Dendritic cell treated with granulocyte-macrophage colony-stimulating factor and Interleukin-4, amounts not matched to agents 40 ng/mL and 50 ng/mL, for 4 days (primary cell): ENCODE measurements around the gene TXNDC2.

Experiments used
- H3K27ac Mint-ChIP-seq: one replicate; pipeline ENCODE4 v1.8.0; 2022; ENCODE audit warnings: mild to moderate bottlenecking, mixed read lengths
- H3K27me3 Mint-ChIP-seq: one replicate; pipeline ENCODE4 v1.8.0; 2022; ENCODE audit warnings: mild to moderate bottlenecking, mixed read lengths
- H3K36me3 Mint-ChIP-seq: one replicate; pipeline ENCODE4 v1.8.0; 2022; ENCODE audit warnings: low read depth, mixed read lengths
- H3K4me1 Mint-ChIP-seq: one replicate; pipeline ENCODE4 v1.8.0; 2022; ENCODE audit warnings: low read depth, mixed read lengths
- H3K4me3 Mint-ChIP-seq: one replicate; pipeline ENCODE4 v1.8.0; 2022; ENCODE audit warnings: mild to moderate bottlenecking, moderate library complexity, mixed read lengths
- H3K9me3 Mint-ChIP-seq: one replicate; pipeline ENCODE4 v1.8.0; 2022; ENCODE audit warnings: mixed read lengths
- intact Hi-C: fragments of 100-400 bp; cut with micrococcal nuclease; formaldehyde crosslinking; loops from one replicate; pipeline ENCODE4 v1.15.0; 2022

TXNDC2 gene

GRCh38 chr18:9928646-9929259, 43.0 kb downstream of the TXNDC2 start:
- H3K36me3 Mint-ChIP-seq, result peaks cover 23% of the 10 kb centered on the region
- no peak overlapping the region for H3K4me3 Mint-ChIP-seq
- H3K4me1 Mint-ChIP-seq, result peaks cover 27% of the 10 kb centered on the region
- no peaks in the 10 kb centered on the region for H3K9me3 Mint-ChIP-seq
- H3K27ac Mint-ChIP-seq, result no peak overlapping the region
- intact Hi-C loops, result no loop called here
- H3K27me3 Mint-ChIP-seq, result no peaks in the 10 kb centered on the region

- intact Hi-C loops, result no loop called here
- H3K27me3 Mint-ChIP-seq, result no peaks in the 10 kb centered on the region
- no peak overlapping the region for H3K27ac Mint-ChIP-seq
- peaks cover 34% of the 10 kb centered on the region for H3K36me3 Mint-ChIP-seq
- H3K4me3 Mint-ChIP-seq, result no peak overlapping the region
- H3K9me3 Mint-ChIP-seq, result no peaks in the 10 kb centered on the region
- peaks cover 27% of the 10 kb centered on the region for H3K4me1 Mint-ChIP-seq
Observed at GRCh38 chr18:9930299-9930884, 44.6 kb downstream of the TXNDC2 start.

GRCh38 chr18:9931146-9931545, 45.4 kb downstream of the TXNDC2 start:
- Mint-ChIP-seq H3K27me3 (no peaks in the 10 kb centered on the region), H3K4me3 (no peak overlapping the region), H3K9me3 (no peaks in the 10 kb centered on the region), H3K36me3 (peaks cover 35% of the 10 kb centered on the region), H3K4me1 (peaks cover 27% of the 10 kb centered on the region), H3K27ac (no peak overlapping the region)
- intact Hi-C loops, result no loop called here

GRCh38 chr18:9931678-9932077, 45.9 kb downstream of the TXNDC2 start:
- H3K4me3 Mint-ChIP-seq, result no peak overlapping the region
- no peaks in the 10 kb centered on the region for H3K9me3 Mint-ChIP-seq
- H3K36me3 Mint-ChIP-seq, result peaks cover 40% of the 10 kb centered on the region
- H3K27ac Mint-ChIP-seq, result no peak overlapping the region
- H3K4me1 Mint-ChIP-seq, result peaks cover 27% of the 10 kb centered on the region
- no peaks in the 10 kb centered on the region for H3K27me3 Mint-ChIP-seq
- intact Hi-C loops, result no loop called here

- intact Hi-C loops, result no loop called here
- Mint-ChIP-seq H3K9me3 (no peaks in the 10 kb centered on the region), H3K27me3 (no peaks in the 10 kb centered on the region), H3K36me3 (peaks cover 55% of the 10 kb centered on the region), H3K27ac (no peak overlapping the region), H3K4me3 (no peak overlapping the region), H3K4me1 (peaks cover 13% of the 10 kb centered on the region)
Observed at GRCh38 chr18:9933865-9934264, 48.1 kb downstream of the TXNDC2 start.

GRCh38 chr18:9934274-9934673, 48.5 kb downstream of the TXNDC2 start:
- Mint-ChIP-seq H3K4me1 (peaks cover 12% of the 10 kb centered on the region), H3K9me3 (no peaks in the 10 kb centered on the region), H3K27ac (no peak overlapping the region), H3K36me3 (peaks cover 59% of the 10 kb centered on the region), H3K4me3 (no peak overlapping the region), H3K27me3 (no peaks in the 10 kb centered on the region)
- intact Hi-C loops, result no loop called here
